Trophoblast cell (in vitro differentiated cells and primary cell): Measurements from ENCODE around the gene DIP2B.

Source experiments
- DNase-seq, 2 donors: peaks; one replicate each; pipeline ENCODE4 v3.0.0-alpha.2; 2016
- H2AFZ ChIP-seq: 2 replicates; pipeline ENCODE4 v1.6.1; 2013; ENCODE audit warnings: low read length, moderate library complexity, mild to moderate bottlenecking; ENCODE audit not compliant: insufficient read depth, poor library complexity
- H2AK5ac ChIP-seq: 2 replicates; pipeline ENCODE4 v1.6.1; 2013; ENCODE audit warnings: mild to moderate bottlenecking, low read length
- H2BK120ac ChIP-seq: 2 replicates; pipeline ENCODE4 v1.6.1; 2013; ENCODE audit warnings: low read length, mild to moderate bottlenecking, moderate library complexity; ENCODE audit not compliant: insufficient read depth, poor library complexity
- H2BK12ac ChIP-seq: 2 replicates; pipeline ENCODE4 v1.6.1; 2013; ENCODE audit warnings: mild to moderate bottlenecking, low read length, moderate library complexity
- H2BK5ac ChIP-seq: 2 replicates; pipeline ENCODE4 v1.6.1; 2013; ENCODE audit warnings: low read length, low read depth, moderate library complexity, mild to moderate bottlenecking; ENCODE audit not compliant: poor library complexity
- H3K14ac ChIP-seq: 2 replicates; pipeline ENCODE4 v1.6.1; 2013; ENCODE audit warnings: mild to moderate bottlenecking, low read length
- H3K18ac ChIP-seq: 2 replicates; pipeline ENCODE4 v1.6.1; 2013; ENCODE audit warnings: mild to moderate bottlenecking, low read length
- H3K23ac ChIP-seq: 2 replicates; pipeline ENCODE4 v1.6.1; 2013; ENCODE audit warnings: low read length
- H3K27ac ChIP-seq: 2 replicates; pipeline ENCODE4 v1.5.1; 2013; ENCODE audit warnings: low read depth, mild to moderate bottlenecking, inconsistent platforms, low read length, moderate library complexity
- H3K27me3 ChIP-seq: 2 replicates; pipeline ENCODE4 v1.6.1; 2013; ENCODE audit warnings: inconsistent platforms, mild to moderate bottlenecking, low read length, moderate library complexity; ENCODE audit not compliant: insufficient read depth
- H3K36me3 ChIP-seq, 2 experiments: 1 replicate in 1 of 2; 2 replicates in 1 of 2; pipeline ENCODE4 v1.6.1; 2013; ENCODE audit warnings: low read length in 2 of 2, mild to moderate bottlenecking in 2 of 2, moderate library complexity in 1 of 2; ENCODE audit not compliant: insufficient read depth in 2 of 2, control insufficient read depth in 1 of 2
- H3K4ac ChIP-seq: 2 replicates; pipeline ENCODE4 v1.6.1; 2013; ENCODE audit warnings: low read depth, mild to moderate bottlenecking, low read length, moderate library complexity
- H3K4me1 ChIP-seq, 2 experiments: 1 replicate in 1 of 2; 2 replicates in 1 of 2; pipeline ENCODE4 v1.6.1; 2013; ENCODE audit warnings: low read length in 2 of 2, mild to moderate bottlenecking in 2 of 2, moderate library complexity in 1 of 2; ENCODE audit not compliant: insufficient read depth in 2 of 2, control insufficient read depth in 1 of 2
- H3K4me2 ChIP-seq: 2 replicates; pipeline ENCODE4 v1.6.1; 2013; ENCODE audit warnings: inconsistent platforms, mild to moderate bottlenecking, low read length, moderate library complexity
- H3K4me3 ChIP-seq: 2 replicates; pipeline ENCODE4 v1.5.1; 2013; ENCODE audit warnings: mild to moderate bottlenecking, low read depth, low read length, inconsistent platforms
- H3K79me1 ChIP-seq: one replicate; pipeline ENCODE4 v1.6.1; 2013; ENCODE audit warnings: low read length
- H3K79me2 ChIP-seq: 2 replicates; pipeline ENCODE4 v1.6.1; 2013; ENCODE audit warnings: low read length, mild to moderate bottlenecking; ENCODE audit not compliant: control insufficient read depth, insufficient read depth, poor library complexity
- H3K9ac ChIP-seq: 2 replicates; pipeline ENCODE4 v1.6.1; 2013; ENCODE audit warnings: mild to moderate bottlenecking, low read length
- H3K9me3 ChIP-seq: 2 replicates; pipeline ENCODE4 v1.6.1; 2013; ENCODE audit warnings: low read depth, mild to moderate bottlenecking, control low read depth, inconsistent platforms, low read length; ENCODE audit not compliant: insufficient read depth
- H4K12ac ChIP-seq: 2 replicates; pipeline ENCODE4 v1.6.1; 2013; ENCODE audit warnings: low read depth, mild to moderate bottlenecking, low read length, moderate library complexity
- H4K8ac ChIP-seq: 2 replicates; pipeline ENCODE4 v1.6.1; 2013; ENCODE audit warnings: low read depth, mild to moderate bottlenecking, low read length, moderate library complexity
- H4K91ac ChIP-seq: one replicate; pipeline ENCODE4 v1.6.1; 2013; ENCODE audit warnings: low read depth, mild to moderate bottlenecking, low read length, moderate library complexity
- WGBS: extraction: QIAGEN DNeasy Blood & Tissue Kit; methylation state at CpG from one replicate; pipeline ENCODE4 v1.1.7; 2013; ENCODE audit warnings: missing lambda C conversion rate; ENCODE audit not compliant: insufficient read length, insufficient coverage; ENCODE audit errors: extremely low coverage; 5-methylcytosine and 5-hydroxymethylcytosine counted together

DIP2B gene

DNA sequence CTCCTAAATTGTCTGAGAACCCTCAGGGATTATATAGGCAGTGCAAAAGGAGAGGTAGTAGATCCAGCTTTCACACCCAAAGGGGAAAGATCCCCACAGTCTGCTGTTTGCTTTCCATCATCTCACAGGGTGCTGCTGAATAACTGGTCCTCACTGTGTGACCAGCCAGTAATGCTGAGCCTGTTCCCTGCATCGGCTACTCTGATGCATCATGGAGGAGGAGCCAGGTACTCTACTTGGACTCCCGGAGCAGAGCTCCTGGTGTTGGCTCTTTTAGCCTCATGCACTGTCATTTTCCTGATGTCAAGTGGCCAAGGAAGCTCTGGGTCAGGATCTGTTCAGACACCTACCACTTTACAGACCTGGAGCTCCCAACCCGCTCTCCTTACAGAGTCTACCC lies 131.7 kb downstream of the DIP2B start:
- no CpG with 5 or more reads among the region's 3 CpGs for WGBS
- no peak overlapping the region for H4K91ac ChIP-seq
- peaks cover 3% of the 10 kb centered on the region for H3K79me1 ChIP-seq
- no peak overlapping the region for H3K4me3 ChIP-seq
- H3K4me1 ChIP-seq, result peaks cover 9 to 10% of the 10 kb centered on the region in 2 experiments
- H3K79me2 ChIP-seq, result peaks cover under 1% of the 10 kb centered on the region
- H4K8ac ChIP-seq, result no peak overlapping the region
- no peak overlapping the region for H2AK5ac ChIP-seq
- no peak overlapping the region for H3K23ac ChIP-seq
- H2BK120ac ChIP-seq, result no peak overlapping the region
- H3K27ac ChIP-seq, result no peak overlapping the region
- no peak overlapping the region for H4K12ac ChIP-seq
- H2AFZ ChIP-seq, result no peak overlapping the region
- peaks cover 9 to 12% of the 10 kb centered on the region in 2 experiments for H3K36me3 ChIP-seq
- H3K27me3 ChIP-seq, result no peaks in the 10 kb centered on the region
- H3K4ac ChIP-seq, result no peak overlapping the region
- no peak overlapping the region for H2BK5ac ChIP-seq
- no peak overlapping the region for H2BK12ac ChIP-seq
- no peak overlapping the region for H3K14ac ChIP-seq
- no peak for DNase-seq
- no peaks in the 10 kb centered on the region for H3K9me3 ChIP-seq
- H3K4me2 ChIP-seq, result no peak overlapping the region
- H3K18ac ChIP-seq, result no peak overlapping the region
- no peak overlapping the region for H3K9ac ChIP-seq

- no peak overlapping the region for H4K91ac ChIP-seq
- H3K18ac ChIP-seq, result no peak overlapping the region
- H4K8ac ChIP-seq, result no peak overlapping the region
- no peak overlapping the region for H2AK5ac ChIP-seq
- no peak overlapping the region for H3K4me3 ChIP-seq
- H2AFZ ChIP-seq, result no peak overlapping the region
- peak in 1 of 2 donors; percentile 67 for DNase-seq
- WGBS, result no CpG with 5 or more reads among the region's 4 CpGs
- H3K27ac ChIP-seq, result no peak overlapping the region
- peaks cover 10 to 13% of the 10 kb centered on the region in 2 experiments for H3K36me3 ChIP-seq
- H3K9ac ChIP-seq, result no peak overlapping the region
- peaks cover 14 to 15% of the 10 kb centered on the region in 2 experiments for H3K4me1 ChIP-seq
- peaks cover 2% of the 10 kb centered on the region for H3K79me2 ChIP-seq
- H3K9me3 ChIP-seq, result no peaks in the 10 kb centered on the region
- H3K79me1 ChIP-seq, result peaks cover 4% of the 10 kb centered on the region
- no peak overlapping the region for H3K14ac ChIP-seq
- no peak overlapping the region for H2BK120ac ChIP-seq
- H4K12ac ChIP-seq, result no peak overlapping the region
- no peak overlapping the region for H2BK5ac ChIP-seq
- H2BK12ac ChIP-seq, result no peak overlapping the region
- no peak overlapping the region for H3K23ac ChIP-seq
- no peaks in the 10 kb centered on the region for H3K27me3 ChIP-seq
- no peak overlapping the region for H3K4ac ChIP-seq
- no peak overlapping the region for H3K4me2 ChIP-seq
These were observed 133.2 kb downstream of the DIP2B start for GRCh38 chr12:50637870-50638481.

DNA sequence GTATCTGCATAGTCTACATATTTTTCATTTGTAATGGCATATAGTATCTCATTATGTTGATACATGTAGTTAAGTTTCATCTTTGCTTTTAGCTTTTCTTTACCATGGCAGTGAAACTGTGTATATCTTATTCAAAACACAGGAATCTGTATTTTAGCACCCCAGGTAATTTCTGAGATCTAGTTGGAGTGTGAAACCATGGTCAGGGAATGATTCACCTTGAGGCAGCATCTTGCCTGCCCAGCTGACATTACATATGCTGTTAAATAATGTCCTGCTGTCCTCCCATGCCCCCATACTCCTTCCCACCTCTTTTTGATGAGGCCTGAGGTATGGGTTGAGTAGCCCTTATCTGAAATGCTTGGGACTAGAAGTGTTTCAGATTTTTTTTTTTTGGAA lies 133.7 kb downstream of the DIP2B start:
- no peak overlapping the region for H3K27ac ChIP-seq
- no peak overlapping the region for H2BK120ac ChIP-seq
- H3K4me1 ChIP-seq, result peaks cover 13 to 14% of the 10 kb centered on the region in 2 experiments
- no peak overlapping the region for H4K8ac ChIP-seq
- H4K12ac ChIP-seq, result no peak overlapping the region
- H3K4me3 ChIP-seq, result no peak overlapping the region
- H2BK5ac ChIP-seq, result no peak overlapping the region
- no peaks in the 10 kb centered on the region for H3K27me3 ChIP-seq
- H3K79me2 ChIP-seq, result peaks cover 2% of the 10 kb centered on the region
- H3K9me3 ChIP-seq, result no peaks in the 10 kb centered on the region
- no peak overlapping the region for H2AK5ac ChIP-seq
- H3K4me2 ChIP-seq, result no peak overlapping the region
- H3K9ac ChIP-seq, result no peak overlapping the region
- peaks cover 7 to 13% of the 10 kb centered on the region in 2 experiments for H3K36me3 ChIP-seq
- H3K23ac ChIP-seq, result no peak overlapping the region
- no peak overlapping the region for H2AFZ ChIP-seq
- no peak overlapping the region for H4K91ac ChIP-seq
- peak overlapping the region; percentile 87 for H3K4ac ChIP-seq
- DNase-seq, result no peak
- no peak overlapping the region for H3K18ac ChIP-seq
- H3K79me1 ChIP-seq, result peaks cover 4% of the 10 kb centered on the region
- no peak overlapping the region for H2BK12ac ChIP-seq
- no peak overlapping the region for H3K14ac ChIP-seq

DNA sequence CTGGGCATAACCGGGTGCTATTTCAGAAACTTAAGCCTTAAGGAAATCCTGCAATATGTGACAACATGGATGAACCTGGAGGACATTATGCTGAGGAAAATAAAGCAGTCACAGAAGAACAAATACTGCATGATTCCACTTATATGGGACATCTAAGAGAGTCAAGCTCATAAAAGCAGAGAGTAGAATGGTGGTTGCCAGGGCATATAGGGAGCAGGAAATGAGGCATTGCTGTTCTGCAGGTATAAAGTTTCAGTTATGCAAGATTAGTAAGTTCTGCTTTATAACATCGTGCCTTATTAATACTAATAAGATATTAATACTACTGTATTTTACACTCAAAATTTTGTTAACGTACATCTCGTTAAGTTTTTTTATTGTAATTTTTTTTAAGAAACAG lies 134.9 kb downstream of the DIP2B start:
- no peak overlapping the region for H4K8ac ChIP-seq
- no peak overlapping the region for H2BK120ac ChIP-seq
- H3K4me3 ChIP-seq, result no peak overlapping the region
- H2AK5ac ChIP-seq, result no peak overlapping the region
- no peak overlapping the region for H3K4me2 ChIP-seq
- WGBS, result no CpG with 5 or more reads among the region's 4 CpGs
- H3K27ac ChIP-seq, result no peak overlapping the region
- peaks cover 4% of the 10 kb centered on the region for H3K79me1 ChIP-seq
- H3K79me2 ChIP-seq, result peaks cover 2% of the 10 kb centered on the region
- H3K9me3 ChIP-seq, result no peaks in the 10 kb centered on the region
- no peak overlapping the region for H4K91ac ChIP-seq
- H3K4ac ChIP-seq, result no peak overlapping the region
- no peak overlapping the region for H3K9ac ChIP-seq
- DNase-seq, result no peak
- no peak overlapping the region for H2BK12ac ChIP-seq
- H3K23ac ChIP-seq, result no peak overlapping the region
- no peak overlapping the region for H2BK5ac ChIP-seq
- no peak overlapping the region for H4K12ac ChIP-seq
- no peak overlapping the region for H2AFZ ChIP-seq
- peaks cover 7 to 13% of the 10 kb centered on the region in 2 experiments for H3K36me3 ChIP-seq
- no peaks in the 10 kb centered on the region for H3K27me3 ChIP-seq
- peaks cover 10 to 11% of the 10 kb centered on the region in 2 experiments for H3K4me1 ChIP-seq
- no peak overlapping the region for H3K14ac ChIP-seq
- no peak overlapping the region for H3K18ac ChIP-seq
